Activated T-helper 2 cell treated with anti-CD3 and anti-CD28 coated beads, Interferon-gamma antibody, Interleukin-2, Interleukin-4, amounts not matched to agents 10 μg/mL and 5 μg/mL and 100 μg/mL, durations not matched to agents 14 hours and 24 hours and 36 hours (primary cell): Measurements from ENCODE around the gene LRCH2. TPM values are rescaled to one million over a fixed set of nuclear protein-coding genes. Genes with fewer than 3 reads are reported as not detected.

Source experiments
- DNase-seq: peaks from one replicate; pipeline ENCODE4 v3.0.0; 2021; ENCODE audit warnings: low spot score
- H3K27ac Mint-ChIP-seq: one replicate; pipeline ENCODE4 v1.8.0; 2021; ENCODE audit warnings: mixed read lengths
- H3K27me3 Mint-ChIP-seq: one replicate; pipeline ENCODE4 v1.8.0; 2021; ENCODE audit warnings: low read depth, mixed read lengths
- H3K36me3 Mint-ChIP-seq: one replicate; pipeline ENCODE4 v1.8.0; 2021; ENCODE audit warnings: low read depth, mixed read lengths
- H3K4me1 Mint-ChIP-seq: one replicate; pipeline ENCODE4 v1.8.0; 2021; ENCODE audit warnings: low read depth, mixed read lengths
- H3K4me3 Mint-ChIP-seq: one replicate; pipeline ENCODE4 v1.8.0; 2021; ENCODE audit warnings: low read depth, mild to moderate bottlenecking, moderate library complexity, mixed read lengths
- H3K9me3 Mint-ChIP-seq: one replicate; pipeline ENCODE4 v1.8.0; 2021; ENCODE audit warnings: mixed read lengths
- intact Hi-C: fragments of 100-400 bp; cut with micrococcal nuclease; formaldehyde crosslinking; loops from one replicate; pipeline ENCODE4 v1.15.1; 2023
- total RNA-seq: library from RNA; stranded (reverse); gene quantifications from 2 replicates; pipeline ENCODE4 v1.2.3, GENCODE V29; 2022

Gene LRCH2
- total RNA-seq: not detected in 2 replicates

- Mint-ChIP-seq H3K4me1 (no peaks in the 10 kb centered on the region), H3K36me3 (no peaks in the 10 kb centered on the region), H3K4me3 (no peak within 1 kb of the TSS), H3K9me3 (no peaks in the 10 kb centered on the region), H3K27me3 (peaks cover 9% of the 10 kb centered on the region), H3K27ac (no peak within 1 kb of the TSS)
- no peak for DNase-seq
- intact Hi-C loops: no loop called here
Observed at GRCh38 chrX:115233497-115234455, at the start of gene LRCH2. LRCH2 (minus strand) TSS chrX:115234096; CDS start chrX:115234041, 55 bp downstream.

GRCh38 chrX:115269051-115269683 lies 35.3 kb upstream of the LRCH2 start:
- Mint-ChIP-seq H3K27ac (no peak overlapping the region), H3K4me1 (no peaks in the 10 kb centered on the region), H3K9me3 (no peaks in the 10 kb centered on the region), H3K36me3 (no peaks in the 10 kb centered on the region), H3K27me3 (no peaks in the 10 kb centered on the region), H3K4me3 (no peak overlapping the region)
- intact Hi-C loops: no loop called here
- DNase-seq: no peak

- Mint-ChIP-seq H3K4me3 (no peak overlapping the region), H3K36me3 (no peaks in the 10 kb centered on the region), H3K27me3 (no peaks in the 10 kb centered on the region), H3K9me3 (no peaks in the 10 kb centered on the region), H3K27ac (no peak overlapping the region), H3K4me1 (no peaks in the 10 kb centered on the region)
- no peak for DNase-seq
- intact Hi-C loops: no loop called here
Observed at GRCh38 chrX:115268421-115268820, 34.5 kb upstream of the LRCH2 start.

GRCh38 chrX:115266300-115266699 lies 32.4 kb upstream of the LRCH2 start:
- no peak overlapping the region for H3K27ac Mint-ChIP-seq
- no peaks in the 10 kb centered on the region for H3K27me3 Mint-ChIP-seq
- intact Hi-C loops: no loop called here
- no peaks in the 10 kb centered on the region for H3K9me3 Mint-ChIP-seq
- no peak overlapping the region for H3K4me3 Mint-ChIP-seq
- DNase-seq: no peak
- no peaks in the 10 kb centered on the region for H3K36me3 Mint-ChIP-seq
- H3K4me1 Mint-ChIP-seq: no peaks in the 10 kb centered on the region

GRCh38 chrX:115264009-115264408 lies 30.1 kb upstream of the LRCH2 start:
- no peaks in the 10 kb centered on the region for H3K27me3 Mint-ChIP-seq
- H3K27ac Mint-ChIP-seq: no peak overlapping the region
- H3K9me3 Mint-ChIP-seq: no peaks in the 10 kb centered on the region
- no peaks in the 10 kb centered on the region for H3K36me3 Mint-ChIP-seq
- H3K4me1 Mint-ChIP-seq: no peaks in the 10 kb centered on the region
- intact Hi-C loops: no loop called here
- no peak overlapping the region for H3K4me3 Mint-ChIP-seq
- DNase-seq: no peak

GRCh38 chrX:115261148-115261547 lies 27.3 kb upstream of the LRCH2 start:
- no peaks in the 10 kb centered on the region for H3K36me3 Mint-ChIP-seq
- DNase-seq: no peak
- H3K9me3 Mint-ChIP-seq: no peaks in the 10 kb centered on the region
- no peaks in the 10 kb centered on the region for H3K27me3 Mint-ChIP-seq
- no peaks in the 10 kb centered on the region for H3K4me1 Mint-ChIP-seq
- intact Hi-C loops: no loop called here
- no peak overlapping the region for H3K27ac Mint-ChIP-seq
- H3K4me3 Mint-ChIP-seq: no peak overlapping the region

GRCh38 chrX:115260330-115260729 lies 26.4 kb upstream of the LRCH2 start:
- no peak overlapping the region for H3K4me3 Mint-ChIP-seq
- no peaks in the 10 kb centered on the region for H3K9me3 Mint-ChIP-seq
- H3K27ac Mint-ChIP-seq: no peak overlapping the region
- DNase-seq: no peak
- no peaks in the 10 kb centered on the region for H3K27me3 Mint-ChIP-seq
- intact Hi-C loops: no loop called here
- H3K4me1 Mint-ChIP-seq: no peaks in the 10 kb centered on the region
- H3K36me3 Mint-ChIP-seq: no peaks in the 10 kb centered on the region

GRCh38 chrX:115259238-115259875 lies 25.5 kb upstream of the LRCH2 start:
- Mint-ChIP-seq H3K4me1 (no peaks in the 10 kb centered on the region), H3K4me3 (no peak overlapping the region), H3K36me3 (no peaks in the 10 kb centered on the region), H3K27ac (no peak overlapping the region), H3K27me3 (no peaks in the 10 kb centered on the region), H3K9me3 (no peaks in the 10 kb centered on the region)
- no peak for DNase-seq
- intact Hi-C loops: no loop called here

GRCh38 chrX:115257711-115258110 lies 23.8 kb upstream of the LRCH2 start:
- no peak overlapping the region for H3K4me3 Mint-ChIP-seq
- H3K27me3 Mint-ChIP-seq: no peaks in the 10 kb centered on the region
- no peak for DNase-seq
- no peak overlapping the region for H3K27ac Mint-ChIP-seq
- H3K36me3 Mint-ChIP-seq: no peaks in the 10 kb centered on the region
- no peaks in the 10 kb centered on the region for H3K9me3 Mint-ChIP-seq
- intact Hi-C loops: no loop called here
- H3K4me1 Mint-ChIP-seq: no peaks in the 10 kb centered on the region

- intact Hi-C loops: no loop called here
- H3K4me1 Mint-ChIP-seq: no peaks in the 10 kb centered on the region
- no peaks in the 10 kb centered on the region for H3K36me3 Mint-ChIP-seq
- DNase-seq: no peak
- H3K27me3 Mint-ChIP-seq: no peaks in the 10 kb centered on the region
- H3K4me3 Mint-ChIP-seq: no peak overlapping the region
- no peaks in the 10 kb centered on the region for H3K9me3 Mint-ChIP-seq
- H3K27ac Mint-ChIP-seq: no peak overlapping the region
Observed at GRCh38 chrX:115255003-115255402, 21.1 kb upstream of the LRCH2 start.

- Mint-ChIP-seq H3K9me3 (no peaks in the 10 kb centered on the region), H3K4me3 (no peak overlapping the region), H3K27me3 (no peaks in the 10 kb centered on the region), H3K4me1 (no peaks in the 10 kb centered on the region), H3K36me3 (no peaks in the 10 kb centered on the region), H3K27ac (no peak overlapping the region)
- intact Hi-C loops: no loop called here
- DNase-seq: no peak
Observed at GRCh38 chrX:115251458-115252233, 17.8 kb upstream of the LRCH2 start.

- intact Hi-C loops: no loop called here
- DNase-seq: no peak
- Mint-ChIP-seq H3K36me3 (no peaks in the 10 kb centered on the region), H3K4me3 (no peak overlapping the region), H3K9me3 (no peaks in the 10 kb centered on the region), H3K27me3 (peaks cover 9% of the 10 kb centered on the region), H3K4me1 (no peaks in the 10 kb centered on the region), H3K27ac (no peak overlapping the region)
Observed at GRCh38 chrX:115237056-115237455, 3.2 kb upstream of the LRCH2 start.
